ENCODE results near the gene TEAD4. TPM values are rescaled to one million over a fixed set of nuclear protein-coding genes. Genes with fewer than 3 reads are reported as not detected.

TEAD4 gene
- total and polyA plus RNA-seq, 4 donors: 0.79 to 3.8 (median 2.8) TPM

GRCh38 chr12:3083921-3084347 is 124.7 kb downstream of the TEAD4 start:
- 70% methylated on average over 5 of the region's 5 CpGs for WGBS
- H3K4me1 ChIP-seq (ENCODE audit: control insufficient read depth in 4 of 4, insufficient read depth in 4 of 4, low read length in 3 of 4): peaks cover 13 to 77% (median 62%) of the 10 kb centered on the region in 4 donors
- H3K27ac ChIP-seq (ENCODE audit: low read depth in 1 of 2, low read length in 2 of 2): peak overlapping the region; percentile 85 to 97
- H3K27me3 ChIP-seq (ENCODE audit: control insufficient read depth in 4 of 4, insufficient read depth in 4 of 4, low read length in 3 of 4): no peaks in the 10 kb centered on the region
- no peaks in the 10 kb centered on the region for H3K36me3 ChIP-seq (ENCODE audit: control insufficient read depth in 4 of 4, insufficient read depth in 3 of 4, low read depth in 1 of 4, low read length in 3 of 4)
- no peaks in the 10 kb centered on the region for H3K9me3 ChIP-seq (ENCODE audit: control insufficient read depth in 4 of 4, low read length in 3 of 4)
- H3K9ac ChIP-seq (ENCODE audit: low read depth in 1 of 2, low read length in 2 of 2): peak overlapping the region in 1 of 2 donors; percentile 91
- peak overlapping the region in 2 of 3 donors; percentile 50 to 53 for H3K4me3 ChIP-seq (ENCODE audit: low read depth in 1 of 3, low read length in 3 of 3)
- DNase-seq (ENCODE audit: low spot score): no peak
- TF ChIP-seq JUND (IDR thresholded peaks at IDR 0.05) (peak in 1 of 2 donors; percentile 13), MAX (IDR thresholded peaks at IDR 0.05) (no peak), GABPA (IDR thresholded peaks at IDR 0.05 in 1 of 2, conservative IDR thresholded peaks at IDR 0.05 in 1 of 2) (peak; percentile 19 to 70), YY1 (IDR thresholded peaks at IDR 0.05) (no peak), EGR1 (IDR thresholded peaks at IDR 0.05; ENCODE audit: low read depth in 2 of 2) (no peak), FOXA2 (IDR thresholded peaks at IDR 0.05) (no peak), RXRA (IDR thresholded peaks at IDR 0.05) (no peak), ATF3 (IDR thresholded peaks at IDR 0.05) (no peak), HNF4A (conservative IDR thresholded peaks at IDR 0.05) (no peak), CTCF (IDR thresholded peaks at IDR 0.05; ENCODE audit: low read depth, low read length, missing input control) (no peak), TAF1 (conservative IDR thresholded peaks at IDR 0.05) (no peak), NR2F2 (IDR thresholded peaks at IDR 0.05) (no peak), SP1 (IDR thresholded peaks at IDR 0.05) (no peak), HNF4G (IDR thresholded peaks at IDR 0.05) (no peak), RAD21 (IDR thresholded peaks at IDR 0.05) (peak in 1 of 2 donors; percentile 4)
- TF ChIP-seq, protein P1, sequence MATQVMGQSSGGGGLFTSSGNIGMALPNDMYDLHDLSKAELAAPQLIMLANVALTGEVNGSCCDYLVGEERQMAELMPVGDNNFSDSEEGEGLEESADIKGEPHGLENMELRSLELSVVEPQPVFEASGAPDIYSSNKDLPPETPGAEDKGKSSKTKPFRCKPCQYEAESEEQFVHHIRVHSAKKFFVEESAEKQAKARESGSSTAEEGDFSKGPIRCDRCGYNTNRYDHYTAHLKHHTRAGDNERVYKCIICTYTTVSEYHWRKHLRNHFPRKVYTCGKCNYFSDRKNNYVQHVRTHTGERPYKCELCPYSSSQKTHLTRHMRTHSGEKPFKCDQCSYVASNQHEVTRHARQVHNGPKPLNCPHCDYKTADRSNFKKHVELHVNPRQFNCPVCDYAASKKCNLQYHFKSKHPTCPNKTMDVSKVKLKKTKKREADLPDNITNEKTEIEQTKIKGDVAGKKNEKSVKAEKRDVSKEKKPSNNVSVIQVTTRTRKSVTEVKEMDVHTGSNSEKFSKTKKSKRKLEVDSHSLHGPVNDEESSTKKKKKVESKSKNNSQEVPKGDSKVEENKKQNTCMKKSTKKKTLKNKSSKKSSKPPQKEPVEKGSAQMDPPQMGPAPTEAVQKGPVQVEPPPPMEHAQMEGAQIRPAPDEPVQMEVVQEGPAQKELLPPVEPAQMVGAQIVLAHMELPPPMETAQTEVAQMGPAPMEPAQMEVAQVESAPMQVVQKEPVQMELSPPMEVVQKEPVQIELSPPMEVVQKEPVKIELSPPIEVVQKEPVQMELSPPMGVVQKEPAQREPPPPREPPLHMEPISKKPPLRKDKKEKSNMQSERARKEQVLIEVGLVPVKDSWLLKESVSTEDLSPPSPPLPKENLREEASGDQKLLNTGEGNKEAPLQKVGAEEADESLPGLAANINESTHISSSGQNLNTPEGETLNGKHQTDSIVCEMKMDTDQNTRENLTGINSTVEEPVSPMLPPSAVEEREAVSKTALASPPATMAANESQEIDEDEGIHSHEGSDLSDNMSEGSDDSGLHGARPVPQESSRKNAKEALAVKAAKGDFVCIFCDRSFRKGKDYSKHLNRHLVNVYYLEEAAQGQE (IDR thresholded peaks at IDR 0.05): peak; percentile 21
- TF ChIP-seq, protein P2, sequence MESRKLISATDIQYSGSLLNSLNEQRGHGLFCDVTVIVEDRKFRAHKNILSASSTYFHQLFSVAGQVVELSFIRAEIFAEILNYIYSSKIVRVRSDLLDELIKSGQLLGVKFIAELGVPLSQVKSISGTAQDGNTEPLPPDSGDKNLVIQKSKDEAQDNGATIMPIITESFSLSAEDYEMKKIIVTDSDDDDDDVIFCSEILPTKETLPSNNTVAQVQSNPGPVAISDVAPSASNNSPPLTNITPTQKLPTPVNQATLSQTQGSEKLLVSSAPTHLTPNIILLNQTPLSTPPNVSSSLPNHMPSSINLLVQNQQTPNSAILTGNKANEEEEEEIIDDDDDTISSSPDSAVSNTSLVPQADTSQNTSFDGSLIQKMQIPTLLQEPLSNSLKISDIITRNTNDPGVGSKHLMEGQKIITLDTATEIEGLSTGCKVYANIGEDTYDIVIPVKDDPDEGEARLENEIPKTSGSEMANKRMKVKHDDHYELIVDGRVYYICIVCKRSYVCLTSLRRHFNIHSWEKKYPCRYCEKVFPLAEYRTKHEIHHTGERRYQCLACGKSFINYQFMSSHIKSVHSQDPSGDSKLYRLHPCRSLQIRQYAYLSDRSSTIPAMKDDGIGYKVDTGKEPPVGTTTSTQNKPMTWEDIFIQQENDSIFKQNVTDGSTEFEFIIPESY (IDR thresholded peaks at IDR 0.05): no peak

Measured in liver (tissue), 9 donors.